ENCODE results near the gene WDR49.
"Not testable (repeated sequence)": the region's sequence is repeated elsewhere in the genome, so short reads cannot be mapped to it uniquely, and the experiment has no call there.

Gene WDR49

GRCh38 chr3:167631471-167631870, 22.3 kb downstream of the WDR49 start:
- no peaks in the 10 kb centered on the region for H3K9me3 ChIP-seq (ENCODE audit: insufficient read depth, low read length)
- no peaks in the 10 kb centered on the region for H3K27me3 ChIP-seq (ENCODE audit: low read length)
- H3K79me2 ChIP-seq (ENCODE audit: insufficient read depth, low read length): no peaks in the 10 kb centered on the region
- no peaks in the 10 kb centered on the region for H3K36me3 ChIP-seq (ENCODE audit: low read length)
- H3K9ac ChIP-seq (ENCODE audit: low read length): no peak overlapping the region
- TF ChIP-seq CTCF (IDR thresholded peaks at IDR 0.05; ENCODE audit: insufficient read depth, low read length, poor library complexity, severe bottlenecking): no peak
- TF ChIP-seq EZH2phosphoT487 (conservative IDR thresholded peaks at IDR 0.05; ENCODE audit: low read length): no peak
- H3K4me2 ChIP-seq (ENCODE audit: low read depth, low read length, poor library complexity, severe bottlenecking): no peak overlapping the region
- H3K27ac ChIP-seq (ENCODE audit: low read depth, low read length): no peak overlapping the region
- no peaks in the 10 kb centered on the region for H4K20me1 ChIP-seq (ENCODE audit: low read depth, low read length)
- H2AFZ ChIP-seq (ENCODE audit: low read depth, low read length, severe bottlenecking): no peak overlapping the region
- H3F3A ChIP-seq (ENCODE audit: insufficient read depth): no peaks in the 10 kb centered on the region
- no peaks in the 10 kb centered on the region for H3K9me2 ChIP-seq (replicated peaks; ENCODE audit: insufficient read depth, low read length)
- H3K4me3 ChIP-seq (ENCODE audit: insufficient read depth, low read length, poor library complexity, severe bottlenecking): no peak overlapping the region

- TF ChIP-seq CTCF (IDR thresholded peaks at IDR 0.05; ENCODE audit: insufficient read depth, low read length, poor library complexity, severe bottlenecking) (no peak), EZH2phosphoT487 (conservative IDR thresholded peaks at IDR 0.05; ENCODE audit: low read length) (no peak)
- no peak overlapping the region for H3K4me2 ChIP-seq (ENCODE audit: low read depth, low read length, poor library complexity, severe bottlenecking)
- H3K27me3 ChIP-seq (ENCODE audit: low read length): no peaks in the 10 kb centered on the region
- no peaks in the 10 kb centered on the region for H3F3A ChIP-seq (ENCODE audit: insufficient read depth)
- H3K9me2 ChIP-seq (replicated peaks; ENCODE audit: insufficient read depth, low read length): 0 out of 2 replicates have a peak, but pooled peaks cover 4% of the 10 kb centered on the region
- H3K4me3 ChIP-seq (ENCODE audit: insufficient read depth, low read length, poor library complexity, severe bottlenecking): no peak overlapping the region
- H3K36me3 ChIP-seq (ENCODE audit: low read length): no peaks in the 10 kb centered on the region
- no peak overlapping the region for H2AFZ ChIP-seq (ENCODE audit: low read depth, low read length, severe bottlenecking)
- H3K79me2 ChIP-seq (ENCODE audit: insufficient read depth, low read length): no peaks in the 10 kb centered on the region
- no peak overlapping the region for H3K27ac ChIP-seq (ENCODE audit: low read depth, low read length)
- H3K9ac ChIP-seq (ENCODE audit: low read length): no peak overlapping the region
- no peaks in the 10 kb centered on the region for H3K9me3 ChIP-seq (ENCODE audit: insufficient read depth, low read length)
- no peaks in the 10 kb centered on the region for H4K20me1 ChIP-seq (ENCODE audit: low read depth, low read length)
These were observed 27.3 kb downstream of the WDR49 start for GRCh38 chr3:167626490-167626889.

- no peaks in the 10 kb centered on the region for H3K9me3 ChIP-seq (ENCODE audit: insufficient read depth, low read length)
- H3K79me2 ChIP-seq (ENCODE audit: insufficient read depth, low read length): no peaks in the 10 kb centered on the region
- H3K27me3 ChIP-seq (ENCODE audit: low read length): no peaks in the 10 kb centered on the region
- H3F3A ChIP-seq (ENCODE audit: insufficient read depth): no peaks in the 10 kb centered on the region
- H3K27ac ChIP-seq (ENCODE audit: low read depth, low read length): no peak overlapping the region
- no peaks in the 10 kb centered on the region for H3K36me3 ChIP-seq (ENCODE audit: low read length)
- H3K4me2 ChIP-seq (ENCODE audit: low read depth, low read length, poor library complexity, severe bottlenecking): no peak overlapping the region
- H3K4me3 ChIP-seq (ENCODE audit: insufficient read depth, low read length, poor library complexity, severe bottlenecking): no peak overlapping the region
- H2AFZ ChIP-seq (ENCODE audit: low read depth, low read length, severe bottlenecking): no peak overlapping the region
- no peak overlapping the region for H3K9ac ChIP-seq (ENCODE audit: low read length)
- TF ChIP-seq EZH2phosphoT487 (conservative IDR thresholded peaks at IDR 0.05; ENCODE audit: low read length) (no peak), CTCF (IDR thresholded peaks at IDR 0.05; ENCODE audit: insufficient read depth, low read length, poor library complexity, severe bottlenecking) (no peak)
- no peaks in the 10 kb centered on the region for H3K9me2 ChIP-seq (replicated peaks; ENCODE audit: insufficient read depth, low read length)
- H4K20me1 ChIP-seq (ENCODE audit: low read depth, low read length): no peaks in the 10 kb centered on the region
These were observed 38.7 kb downstream of the WDR49 start for GRCh38 chr3:167615030-167615429.

- H3K9ac ChIP-seq (ENCODE audit: low read length); H3K36me3 ChIP-seq (ENCODE audit: low read length); H3K27ac ChIP-seq (ENCODE audit: low read depth, low read length): not testable (repeated sequence)
These were observed 39.5 kb downstream of the WDR49 start for GRCh38 chr3:167614196-167614595.

More at GRCh38 chr3:167614196-167614595, 39.5 kb downstream of the WDR49 start:
- H3K4me3 ChIP-seq (ENCODE audit: insufficient read depth, low read length, poor library complexity, severe bottlenecking); H3K27me3 ChIP-seq (ENCODE audit: low read length); H3K9me3 ChIP-seq (ENCODE audit: insufficient read depth, low read length); H3K9me2 ChIP-seq (replicated peaks; ENCODE audit: insufficient read depth, low read length); H4K20me1 ChIP-seq (ENCODE audit: low read depth, low read length); H2AFZ ChIP-seq (ENCODE audit: low read depth, low read length, severe bottlenecking); H3K79me2 ChIP-seq (ENCODE audit: insufficient read depth, low read length); H3K4me2 ChIP-seq (ENCODE audit: low read depth, low read length, poor library complexity, severe bottlenecking); H3F3A ChIP-seq (ENCODE audit: insufficient read depth): not testable (repeated sequence)
